HG02938 (cell line): ENCODE data around the gene ACSL5.
A peak's percentile ranks its signal among the peaks of the same experiment; 100 is the strongest.
"Not testable (repeated sequence)": the region's sequence is repeated elsewhere in the genome, so short reads cannot be mapped to it uniquely, and the experiment has no call there.

Experiments
- ATAC-seq: cut with Tn5 transposase; IDR thresholded peaks from one replicate; pipeline ENCODE4 v1.9.1; 2021; ENCODE audit warnings: mild to moderate bottlenecking, moderate library complexity; ENCODE audit not compliant: unreplicated experiment

The ACSL5 gene

GRCh38 chr10:112348759-112349158, 25.2 kb upstream of the ACSL5 start:
- ATAC-seq = no peak

GRCh38 chr10:112349521-112350085, 24.3 kb upstream of the ACSL5 start:
- ATAC-seq = no peak

- ATAC-seq = no peak
Measured at GRCh38 chr10:112351146-112351545, 22.8 kb upstream of the ACSL5 start.

- no peak for ATAC-seq
Measured at GRCh38 chr10:112352044-112352443, 21.9 kb upstream of the ACSL5 start.

- no peak for ATAC-seq
Measured at GRCh38 chr10:112353046-112353445, 20.9 kb upstream of the ACSL5 start.

- no peak for ATAC-seq
Measured at GRCh38 chr10:112356686-112357085, 17.2 kb upstream of the ACSL5 start.

GRCh38 chr10:112359606-112360307, 14.2 kb upstream of the ACSL5 start:
- no peak for ATAC-seq

GRCh38 chr10:112360308-112361270, 13.3 kb upstream of the ACSL5 start:
- ATAC-seq = no peak

GRCh38 chr10:112361951-112362751, 11.8 kb upstream of the ACSL5 start:
- ATAC-seq = no peak

- ATAC-seq = no peak
Measured at GRCh38 chr10:112362833-112363232, 11.1 kb upstream of the ACSL5 start.

- no peak for ATAC-seq
Measured at GRCh38 chr10:112363696-112364688, 9.9 kb upstream of the ACSL5 start.

- ATAC-seq = no peak
Measured at GRCh38 chr10:112365014-112365432, 8.9 kb upstream of the ACSL5 start.

- ATAC-seq = no peak
Measured at GRCh38 chr10:112365451-112365850, 8.5 kb upstream of the ACSL5 start.

- ATAC-seq = no peak
Measured at GRCh38 chr10:112366992-112367391, 6.9 kb upstream of the ACSL5 start.

GRCh38 chr10:112367516-112367915, 6.4 kb upstream of the ACSL5 start:
- no peak for ATAC-seq

- peak; percentile 96 for ATAC-seq
Measured at GRCh38 chr10:112369495-112370423, 4.2 kb upstream of the ACSL5 start.

- no peak for ATAC-seq
Measured at GRCh38 chr10:112370424-112370819, 3.5 kb upstream of the ACSL5 start.

- not testable (repeated sequence) for ATAC-seq
Measured at GRCh38 chr10:112371326-112371725, 2.6 kb upstream of the ACSL5 start.
